ENCODE data around the gene CNTN1.
A peak's percentile ranks its signal among the peaks of the same experiment; 100 is the strongest.

CNTN1 gene

GRCh38 chr12:40688085-40688725, 4.0 kb upstream of the CNTN1 start:
- Histone ChIP-seq H3K9me3 (ENCODE audit: severe bottlenecking) (no peaks in the 10 kb centered on the region), H3K27me3 (ENCODE audit: insufficient read depth, low read depth, severe bottlenecking) (no peaks in the 10 kb centered on the region), H3K36me3 (no peaks in the 10 kb centered on the region), H3K27ac (no peak overlapping the region), H3K4me3 (ENCODE audit: low read depth, low read length) (no peak overlapping the region)
- DNase-seq, result no peak
- TF ChIP-seq, protein P1, sequence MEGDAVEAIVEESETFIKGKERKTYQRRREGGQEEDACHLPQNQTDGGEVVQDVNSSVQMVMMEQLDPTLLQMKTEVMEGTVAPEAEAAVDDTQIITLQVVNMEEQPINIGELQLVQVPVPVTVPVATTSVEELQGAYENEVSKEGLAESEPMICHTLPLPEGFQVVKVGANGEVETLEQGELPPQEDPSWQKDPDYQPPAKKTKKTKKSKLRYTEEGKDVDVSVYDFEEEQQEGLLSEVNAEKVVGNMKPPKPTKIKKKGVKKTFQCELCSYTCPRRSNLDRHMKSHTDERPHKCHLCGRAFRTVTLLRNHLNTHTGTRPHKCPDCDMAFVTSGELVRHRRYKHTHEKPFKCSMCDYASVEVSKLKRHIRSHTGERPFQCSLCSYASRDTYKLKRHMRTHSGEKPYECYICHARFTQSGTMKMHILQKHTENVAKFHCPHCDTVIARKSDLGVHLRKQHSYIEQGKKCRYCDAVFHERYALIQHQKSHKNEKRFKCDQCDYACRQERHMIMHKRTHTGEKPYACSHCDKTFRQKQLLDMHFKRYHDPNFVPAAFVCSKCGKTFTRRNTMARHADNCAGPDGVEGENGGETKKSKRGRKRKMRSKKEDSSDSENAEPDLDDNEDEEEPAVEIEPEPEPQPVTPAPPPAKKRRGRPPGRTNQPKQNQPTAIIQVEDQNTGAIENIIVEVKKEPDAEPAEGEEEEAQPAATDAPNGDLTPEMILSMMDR (IDR thresholded peaks at IDR 0.05; ENCODE audit: low read depth, low read length), result no peak

GRCh38 chr12:40689576-40689975, 2.7 kb upstream of the CNTN1 start:
- DNase-seq, result no peak
- no peaks in the 10 kb centered on the region for H3K27me3 ChIP-seq (ENCODE audit: insufficient read depth, low read depth, severe bottlenecking)
- no peaks in the 10 kb centered on the region for H3K9me3 ChIP-seq (ENCODE audit: severe bottlenecking)
- TF ChIP-seq, protein P1 (IDR thresholded peaks at IDR 0.05; ENCODE audit: low read depth, low read length), result no peak
- H3K4me3 ChIP-seq (ENCODE audit: low read depth, low read length), result no peak overlapping the region
- no peaks in the 10 kb centered on the region for H3K36me3 ChIP-seq
- no peak overlapping the region for H3K27ac ChIP-seq

DNA sequence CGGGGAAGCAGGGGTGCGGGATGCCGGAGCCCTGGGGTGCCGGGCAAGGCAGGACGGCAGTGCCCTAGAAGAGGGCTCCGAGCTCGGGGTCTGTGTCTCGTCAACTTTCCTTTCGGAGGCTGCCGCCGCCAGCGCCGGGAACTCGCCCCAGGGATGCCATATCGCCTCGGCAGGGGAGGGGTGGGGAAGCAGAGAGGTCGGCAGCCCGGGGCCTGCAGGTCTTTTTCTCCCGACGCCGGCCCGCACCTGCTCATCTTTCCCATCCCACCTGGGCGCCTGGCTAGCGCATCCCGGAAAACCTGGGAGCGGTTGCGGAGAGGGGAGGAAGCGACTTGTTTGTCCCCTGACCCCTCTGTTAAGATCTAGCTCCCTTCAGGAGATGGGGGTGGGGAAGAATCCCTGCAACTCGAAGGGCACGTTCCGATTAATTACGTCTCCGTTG, 547 bp downstream of the CNTN1 start:
- Histone ChIP-seq H3K27ac (no peak overlapping the region), H3K9me3 (ENCODE audit: severe bottlenecking) (no peaks in the 10 kb centered on the region), H3K36me3 (no peaks in the 10 kb centered on the region), H3K4me3 (ENCODE audit: low read depth, low read length) (peak overlapping the region; percentile 83), H3K27me3 (ENCODE audit: insufficient read depth, low read depth, severe bottlenecking) (no peaks in the 10 kb centered on the region)
- DNase-seq, result no peak
- TF ChIP-seq, protein P1 (IDR thresholded peaks at IDR 0.05; ENCODE audit: low read depth, low read length), result no peak

DNA sequence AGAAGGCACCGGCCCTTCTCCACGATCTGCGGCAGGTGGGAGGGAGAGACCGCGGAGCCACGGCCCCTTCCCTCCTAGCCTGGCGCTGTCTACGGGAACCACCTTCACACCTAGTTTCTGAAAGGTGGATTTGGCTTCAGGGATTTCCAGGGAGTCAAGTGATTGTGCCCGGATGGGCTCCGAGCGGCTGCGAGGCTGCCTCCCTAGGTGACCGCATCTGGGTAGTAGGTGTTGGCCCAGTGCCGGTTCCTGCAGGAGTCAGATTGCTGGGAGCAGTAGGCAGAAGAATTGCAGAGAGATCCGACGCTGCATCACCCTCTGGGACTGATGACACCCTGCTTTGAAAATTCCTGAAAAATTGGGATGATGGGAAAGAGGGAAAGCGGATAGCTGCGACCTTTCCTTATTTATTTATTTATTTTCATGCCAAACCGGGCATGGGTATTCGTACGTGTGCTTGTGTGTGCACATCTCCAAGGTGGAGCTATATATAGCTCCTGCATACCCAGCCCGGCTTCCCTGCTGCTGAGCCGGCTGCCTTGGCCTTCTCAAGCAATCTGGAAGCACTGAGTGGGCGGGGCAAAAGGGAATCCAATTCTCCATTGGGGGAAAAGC, 1.1 kb downstream of the CNTN1 start:
- peak overlapping the region; percentile 83 for H3K4me3 ChIP-seq (ENCODE audit: low read depth, low read length)
- TF ChIP-seq, protein P1 (IDR thresholded peaks at IDR 0.05; ENCODE audit: low read depth, low read length), result no peak
- no peaks in the 10 kb centered on the region for H3K36me3 ChIP-seq
- no peaks in the 10 kb centered on the region for H3K9me3 ChIP-seq (ENCODE audit: severe bottlenecking)
- DNase-seq, result peak; percentile 76
- no peaks in the 10 kb centered on the region for H3K27me3 ChIP-seq (ENCODE audit: insufficient read depth, low read depth, severe bottlenecking)
- H3K27ac ChIP-seq, result no peak overlapping the region; the same call in 1 of the 2 replicates

GRCh38 chr12:40697566-40698259, 5.5 kb downstream of the CNTN1 start:
- no peaks in the 10 kb centered on the region for H3K27me3 ChIP-seq (ENCODE audit: insufficient read depth, low read depth, severe bottlenecking)
- TF ChIP-seq, protein P1 (IDR thresholded peaks at IDR 0.05; ENCODE audit: low read depth, low read length), result no peak
- H3K9me3 ChIP-seq (ENCODE audit: severe bottlenecking), result no peaks in the 10 kb centered on the region
- peak overlapping the region; percentile 29 for H3K4me3 ChIP-seq (ENCODE audit: low read depth, low read length)
- H3K27ac ChIP-seq, result peak overlapping the region; percentile 1; the same call in 1 of the 2 replicates
- peak; percentile 59 for DNase-seq
- H3K36me3 ChIP-seq, result no peaks in the 10 kb centered on the region
